Activated CD8-positive, alpha-beta memory T cell treated with anti-CD3 and anti-CD28 coated beads for 4 hours (primary cell): Measurements from ENCODE around the gene POR.

Source experiments
- DNase-seq, 2 donors: peaks; one replicate each; pipeline ENCODE4 v3.0.0-alpha.2; 2020; ENCODE audit warnings: low read depth in 2 of 2

Gene POR

GRCh38 chr7:75951506-75951905 lies 36.6 kb downstream of the POR start:
- no peak for DNase-seq

DNA sequence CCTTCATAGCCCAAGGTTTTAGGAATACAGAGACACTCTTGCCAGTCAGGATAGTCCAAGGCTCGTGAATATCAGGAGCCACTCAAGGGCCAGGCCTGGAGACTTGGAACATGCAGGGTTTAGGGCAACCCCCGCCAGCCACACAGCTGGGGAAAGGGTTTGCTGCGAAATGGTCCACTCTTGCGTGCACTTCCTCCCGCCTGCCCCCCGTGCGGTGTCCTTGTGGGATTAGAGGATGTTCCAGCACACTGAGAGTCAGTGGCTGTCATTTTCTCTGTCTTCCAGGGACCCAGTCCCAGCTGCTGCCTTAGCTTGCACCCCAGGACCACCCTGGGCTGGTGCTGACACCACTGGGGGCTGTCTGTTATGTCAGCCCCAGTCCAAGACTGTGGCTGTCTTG lies 38.5 kb downstream of the POR start:
- no peak for DNase-seq

DNA sequence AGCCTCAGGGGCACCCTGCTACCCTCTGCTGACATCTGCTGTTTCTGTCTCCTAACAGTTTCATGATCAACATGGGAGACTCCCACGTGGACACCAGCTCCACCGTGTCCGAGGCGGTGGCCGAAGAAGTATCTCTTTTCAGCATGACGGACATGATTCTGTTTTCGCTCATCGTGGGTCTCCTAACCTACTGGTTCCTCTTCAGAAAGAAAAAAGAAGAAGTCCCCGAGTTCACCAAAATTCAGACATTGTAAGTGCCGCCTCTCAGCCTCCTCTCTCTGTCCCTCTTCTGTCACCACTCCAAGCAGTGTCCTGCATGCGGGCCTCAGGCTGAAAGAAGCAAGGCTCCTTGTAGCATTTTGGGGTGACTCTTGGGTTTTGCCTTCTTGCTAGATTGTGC lies 39.0 kb downstream of the POR start:
- no peak for DNase-seq

- no peak for DNase-seq
Observed at GRCh38 chr7:75955331-75955955, 40.5 kb downstream of the POR start.

- DNase-seq = no peak
Observed at GRCh38 chr7:75957021-75957736, 42.2 kb downstream of the POR start.

GRCh38 chr7:75958802-75959543 lies 44.0 kb downstream of the POR start:
- DNase-seq = no peak

- no peak for DNase-seq
Observed at GRCh38 chr7:75960372-75960771, 45.4 kb downstream of the POR start.

DNA sequence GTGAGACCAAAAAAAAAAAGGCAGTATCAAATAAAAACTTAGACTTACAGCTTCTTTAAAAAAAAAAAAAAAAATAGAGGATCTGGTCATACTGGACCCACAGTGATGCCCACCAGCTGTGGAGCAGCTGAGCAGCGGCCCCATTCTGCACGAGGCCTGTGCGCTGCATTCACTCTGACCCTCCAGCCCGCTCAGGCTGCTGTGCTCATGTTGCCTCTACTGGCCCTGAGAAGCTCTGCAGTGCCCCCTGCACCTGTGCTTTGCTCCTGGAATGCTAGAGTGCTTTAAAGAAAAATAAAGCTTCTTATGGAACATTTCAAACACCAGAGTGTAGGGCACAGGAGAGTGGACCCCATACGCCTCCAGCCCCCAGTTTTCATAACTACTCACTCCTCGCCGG lies 46.3 kb downstream of the POR start:
- DNase-seq = no peak

DNA sequence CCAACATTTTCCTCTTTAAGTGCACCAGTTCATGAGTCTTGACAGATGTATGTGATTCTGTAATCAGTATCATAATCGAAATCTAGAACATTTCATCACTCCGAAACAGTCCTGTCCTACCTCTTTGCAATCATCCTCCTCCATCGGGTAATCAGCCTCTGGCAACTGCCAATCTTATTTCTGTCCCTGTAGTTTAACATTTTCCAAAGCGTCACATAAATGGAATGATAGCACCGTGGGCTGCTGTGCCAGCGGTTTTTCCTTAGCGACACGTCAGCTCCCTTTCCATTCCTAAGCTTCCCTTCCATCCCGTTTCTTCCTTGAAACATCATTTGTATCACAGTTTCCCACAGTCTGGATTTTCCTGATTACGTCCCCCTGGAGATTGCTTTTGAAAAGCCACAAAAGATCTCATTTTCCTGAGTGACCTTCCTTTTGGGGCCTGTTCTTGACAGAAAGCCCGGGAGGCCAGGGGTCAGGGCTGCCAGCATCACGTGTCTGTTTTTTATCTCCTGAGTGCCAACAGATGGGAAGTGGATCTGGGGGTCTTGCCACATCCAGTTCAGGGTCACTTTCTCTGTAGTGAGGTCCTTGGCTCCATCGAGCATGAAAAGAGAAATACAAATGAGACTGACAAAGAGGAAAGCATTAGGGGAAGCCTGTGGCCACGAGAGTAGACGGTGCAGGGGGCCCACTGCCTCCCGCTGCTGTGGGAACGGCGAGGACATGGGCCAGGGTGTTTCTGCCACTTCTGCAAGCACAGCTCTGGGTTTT lies 47.8 kb downstream of the POR start:
- DNase-seq = no peak

DNA sequence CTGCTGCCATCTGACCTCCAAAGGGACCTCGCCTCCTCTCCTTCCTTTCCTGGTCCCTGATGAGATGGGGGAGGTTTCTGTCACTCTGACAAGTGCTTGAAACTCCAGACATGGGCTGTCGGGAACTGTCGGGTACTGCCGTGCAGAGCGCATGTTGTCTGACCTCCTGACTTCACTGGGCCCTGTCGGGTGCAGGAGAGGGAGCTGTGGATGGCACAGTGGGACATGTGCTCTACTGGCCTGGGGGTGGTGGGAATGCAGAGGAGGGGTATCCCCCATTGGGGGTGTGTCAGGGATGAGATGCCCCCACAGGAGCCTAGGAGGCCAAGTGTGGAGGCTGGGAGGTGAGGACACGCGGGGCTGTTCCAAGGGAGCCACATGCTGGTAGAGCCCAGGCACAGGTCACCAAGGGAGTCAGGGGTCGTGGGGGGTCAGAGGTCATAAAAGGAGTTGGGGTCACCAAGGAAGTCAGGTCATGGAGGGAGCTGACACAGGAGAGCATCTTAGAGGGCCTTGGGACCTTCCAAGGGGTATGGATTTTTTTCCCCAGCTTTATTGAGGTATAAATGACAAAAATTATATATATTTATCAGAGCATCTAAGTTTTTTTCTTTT lies 48.5 kb downstream of the POR start:
- DNase-seq = no peak

- DNase-seq = no peak
Observed at GRCh38 chr7:75965617-75966016, 50.7 kb downstream of the POR start.

DNA sequence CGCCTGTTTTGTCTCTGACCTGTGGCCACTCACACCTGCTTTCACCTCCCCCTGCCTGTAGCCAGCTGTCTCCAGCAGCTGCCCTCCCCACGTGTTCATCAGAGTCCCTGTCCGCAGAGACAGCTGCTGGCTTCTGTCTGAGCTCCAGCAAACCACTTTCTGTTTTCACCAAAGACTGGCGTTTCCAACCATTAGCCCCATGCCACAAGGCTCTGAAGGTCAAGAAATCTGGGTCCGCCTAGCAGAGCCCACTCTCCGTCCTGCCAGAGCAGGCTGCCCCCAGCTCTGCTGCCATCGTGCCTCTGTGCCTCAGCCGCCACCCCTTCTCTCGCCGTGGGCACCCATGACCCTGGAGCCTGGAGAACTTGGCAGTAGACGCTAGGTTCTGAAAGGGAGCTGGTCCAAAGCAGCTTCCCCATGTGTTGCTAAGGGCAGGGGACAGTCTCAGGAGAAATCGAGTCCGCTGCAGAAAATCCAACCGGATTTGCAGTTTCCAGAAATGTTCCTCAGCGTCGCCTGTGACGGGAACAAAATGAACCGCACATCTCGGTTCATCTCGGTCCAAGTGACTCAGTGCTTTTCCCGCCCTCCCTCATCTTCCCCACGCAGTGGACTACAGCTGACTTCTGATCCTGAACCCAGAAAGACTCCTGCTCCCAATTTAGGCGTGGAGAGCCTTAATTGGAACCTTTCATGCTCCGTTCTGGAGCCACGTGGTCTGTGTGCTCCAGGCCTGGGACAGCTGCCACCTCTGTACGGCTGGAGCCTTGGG lies 51.4 kb downstream of the POR start:
- no peak for DNase-seq

GRCh38 chr7:75967055-75967454 lies 52.1 kb downstream of the POR start:
- no peak for DNase-seq

DNA sequence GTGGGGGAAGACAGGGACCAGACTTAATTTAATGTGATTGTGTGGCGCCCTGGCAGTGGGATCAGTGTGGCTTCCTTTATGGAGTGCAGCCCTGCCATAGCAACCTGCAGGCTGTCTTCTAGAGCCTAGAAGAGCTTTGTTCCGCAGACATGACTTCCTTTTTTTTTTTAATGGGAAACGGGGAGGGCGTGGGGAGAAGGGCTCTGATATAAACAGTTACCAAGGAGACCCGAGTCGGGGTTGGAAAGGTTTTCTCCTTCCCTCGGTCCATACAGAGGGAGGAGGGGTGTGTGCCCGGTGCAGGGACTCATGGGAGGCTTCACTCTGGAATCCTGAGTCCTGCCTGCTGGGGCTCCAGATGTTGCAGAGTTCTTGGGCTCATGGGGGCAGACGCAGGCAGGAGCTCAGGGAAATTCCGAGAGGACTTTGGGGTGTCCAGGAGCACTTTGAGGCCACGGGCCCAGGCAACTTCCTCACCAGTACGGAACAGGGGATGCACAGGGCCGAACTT lies 52.6 kb downstream of the POR start:
- DNase-seq = no peak

DNA sequence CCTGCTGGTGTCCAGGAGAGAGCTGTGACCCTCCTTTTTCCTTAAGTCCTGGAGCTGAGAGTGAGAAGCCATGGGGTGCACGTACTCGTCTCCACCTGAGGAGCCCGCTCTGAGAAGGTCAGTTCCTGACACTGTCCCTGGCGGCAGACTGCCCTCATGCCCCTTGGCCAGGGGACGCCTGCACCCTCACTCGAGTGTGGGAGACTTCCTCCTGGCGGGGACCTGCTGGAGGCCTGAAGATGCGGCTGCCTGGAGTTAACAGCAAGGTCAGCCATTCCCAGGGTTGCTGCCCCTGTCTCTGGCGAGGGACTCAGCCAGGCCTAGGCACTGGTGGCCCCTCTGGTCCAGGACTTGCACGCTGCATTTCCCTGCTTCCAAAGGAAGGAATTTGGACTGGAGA lies 53.1 kb downstream of the POR start:
- DNase-seq = no peak

DNA sequence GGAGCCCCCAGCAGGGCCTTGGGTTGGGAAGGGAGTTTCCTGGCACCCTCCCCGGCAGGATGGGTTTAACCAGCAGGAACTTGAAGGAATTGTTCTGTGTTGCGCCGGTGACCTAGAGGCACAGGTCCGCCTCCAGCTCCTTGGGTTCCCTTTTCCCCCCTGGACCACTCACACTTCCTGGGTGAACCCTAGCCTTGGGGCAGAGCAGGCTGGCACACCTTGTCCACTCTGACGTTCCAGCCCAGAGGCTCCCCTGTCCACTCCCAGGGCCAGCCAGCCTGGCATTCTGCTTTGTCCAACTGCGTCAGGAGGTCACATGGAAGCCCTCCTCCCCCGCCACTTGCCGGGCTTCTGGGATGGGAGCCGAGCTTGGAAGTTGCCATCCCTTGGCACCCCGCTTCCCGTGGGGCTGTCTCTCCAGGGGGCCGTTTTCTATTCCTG lies 53.6 kb downstream of the POR start:
- DNase-seq = no peak

DNA sequence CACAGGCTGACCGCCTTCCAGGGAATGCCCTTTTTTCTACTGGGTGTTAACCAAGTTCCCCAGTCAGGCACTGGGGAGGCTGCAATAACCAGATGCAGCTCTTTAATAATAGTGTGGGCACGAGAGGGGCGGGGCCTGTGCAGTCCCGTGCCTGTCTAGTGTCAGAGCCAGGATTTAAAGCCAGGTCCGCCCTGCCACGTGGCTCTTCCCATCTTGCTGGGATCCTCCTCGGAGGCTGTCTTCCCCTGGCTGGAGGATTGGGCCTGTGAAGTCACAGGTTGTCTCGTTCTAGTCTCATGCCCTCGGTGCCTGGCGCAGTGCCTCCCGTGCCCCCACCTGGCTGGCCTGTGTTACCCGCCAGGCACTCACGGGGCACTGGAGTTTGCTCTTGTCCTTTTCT lies 54.2 kb downstream of the POR start:
- DNase-seq = no peak

DNA sequence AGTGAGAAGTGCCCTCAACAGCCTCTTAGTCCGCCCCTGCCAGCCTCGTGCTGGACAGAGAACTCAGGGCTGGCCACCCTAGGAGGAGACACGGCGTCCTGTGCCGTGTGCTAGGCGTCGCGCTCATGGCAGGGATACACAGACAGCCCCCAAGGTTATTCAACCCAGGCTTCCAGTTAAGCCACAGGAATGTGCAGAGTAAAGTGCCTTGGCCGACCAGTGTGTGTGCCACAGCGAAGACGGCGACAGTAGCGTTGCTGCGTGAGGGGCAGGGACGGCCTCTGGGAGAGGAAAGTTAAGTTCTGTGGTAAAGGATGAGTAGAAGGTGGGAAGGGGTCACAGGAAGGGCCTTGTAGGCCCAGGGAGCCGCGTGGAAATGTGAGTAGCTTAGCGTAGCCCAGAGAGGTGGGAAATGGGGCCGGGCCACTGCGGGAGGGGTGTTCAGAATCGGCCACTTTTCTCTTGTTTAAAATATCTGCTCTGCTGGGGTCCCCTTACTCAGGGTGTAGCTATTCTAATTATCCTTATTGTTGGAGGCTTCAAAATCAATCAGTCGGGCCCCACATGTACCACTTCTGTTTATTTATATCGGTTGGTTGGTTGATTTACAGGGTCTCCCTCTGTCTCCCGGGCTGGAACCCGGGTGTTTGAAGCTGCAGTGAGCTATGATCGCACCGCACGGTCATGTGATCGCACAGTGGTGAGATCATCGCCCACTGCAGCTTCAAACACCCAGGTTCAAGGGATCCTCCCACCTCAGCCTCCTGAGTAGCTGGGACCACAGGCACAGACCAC lies 54.9 kb downstream of the POR start:
- no peak for DNase-seq

DNA sequence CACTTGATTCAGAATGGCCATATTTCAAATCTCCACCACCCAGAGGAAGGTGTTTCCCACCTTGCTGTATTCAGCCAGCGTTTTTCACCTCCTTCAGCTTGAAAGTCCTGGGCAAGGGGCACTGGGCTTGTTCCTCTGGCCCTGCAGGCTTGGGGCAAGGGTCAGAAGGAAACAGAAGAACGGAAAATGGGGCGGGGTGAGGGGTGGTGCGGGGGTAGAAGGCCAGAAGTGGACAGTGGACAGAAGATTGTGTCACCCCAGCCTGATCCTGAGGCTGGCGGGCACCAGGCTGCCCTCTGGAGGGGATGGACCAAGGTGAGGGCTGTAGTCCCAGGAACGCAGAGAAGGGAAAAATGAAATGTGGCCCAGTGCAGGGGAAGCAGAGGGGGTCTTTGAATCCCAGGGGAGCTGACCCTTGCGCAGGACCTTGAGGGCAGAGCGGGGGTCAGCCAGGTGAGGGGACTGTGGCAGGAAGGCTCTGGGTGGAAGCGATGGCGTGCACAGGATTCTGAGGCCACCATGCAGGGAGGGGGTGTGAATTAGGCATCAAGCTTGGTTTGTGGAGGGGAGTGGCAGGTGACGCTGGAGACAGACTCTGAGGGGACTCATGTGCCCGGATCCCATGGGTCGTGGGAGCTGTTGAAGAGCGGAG lies 56.5 kb downstream of the POR start:
- DNase-seq = no peak
